T-cell (primary cell): ENCODE data around the gene NDST4. TPM values are rescaled to one million over a fixed set of nuclear protein-coding genes. Genes with fewer than 3 reads are reported as not detected.

Experiments used
- ATAC-seq, 4 experiments: fragments of 200-7000 bp in 3 of 4; fragments of 150-1000 bp in 1 of 4; cut with Tn5 transposase; replicated peaks in 1 of 4; 1 replicate in 3 of 4; 2 replicates in 1 of 4; pipeline ENCODE4 v1.10.0; 2021; ENCODE audit warnings: moderate library complexity in 3 of 4, mild to moderate bottlenecking in 2 of 4, moderate number of reproducible peaks in 1 of 4
- CTCF ChIA-PET, 2 donors: fragments of 300-600 bp; sonication (Branson Sonifier 250); formaldehyde crosslinking; loops; one replicate each; lab custom pipeline; 2022; ENCODE audit warnings: antibody characterized with exemption in 2 of 2; lab: Charles Lee
- POLR2A ChIA-PET, 2 donors: fragments of 300-600 bp; sonication (Branson Sonifier 250); formaldehyde crosslinking; loops; one replicate each; lab custom pipeline; 2022; ENCODE audit warnings: antibody characterized with exemption in 2 of 2; lab: Charles Lee
- DNase-seq, 35 experiments: peaks; one replicate each; pipeline versions ENCODE4 v3.0.0 to v3.0.0-alpha.2; 2013 to 2023
- H3K27ac ChIP-seq: one replicate; pipeline ENCODE4 v1.5.1; 2013; ENCODE audit warnings: low read length
- H3K27me3 ChIP-seq, 2 experiments: replicated peaks in 1 of 2; 1 replicate in 1 of 2; 2 replicates in 1 of 2; pipeline versions ENCODE4 v1.6.1 to v1.7.0; 2013; ENCODE audit warnings: low read length in 1 of 2, mixed read lengths in 1 of 2; ENCODE audit not compliant: control insufficient read depth in 2 of 2, insufficient read depth in 2 of 2; ENCODE audit errors: extremely low read depth in 1 of 2
- H3K36me3 ChIP-seq, 2 donors: 1 replicate in 1 of 2; 2 replicates in 1 of 2; pipeline versions ENCODE4 v1.6.1 to v1.7.0; 2013; ENCODE audit warnings: low read length in 1 of 2; ENCODE audit not compliant: control insufficient read depth in 2 of 2, insufficient read depth in 1 of 2; ENCODE audit errors: extremely low read depth in 1 of 2
- H3K4me1 ChIP-seq, 2 experiments: 1 replicate in 1 of 2; 2 replicates in 1 of 2; pipeline versions ENCODE4 v1.6.1 to v1.7.0; 2013; ENCODE audit warnings: low read length in 2 of 2, mixed read lengths in 1 of 2; ENCODE audit not compliant: insufficient read depth in 2 of 2, control insufficient read depth in 1 of 2; ENCODE audit errors: extremely low read depth in 1 of 2
- H3K4me3 ChIP-seq, 2 donors: 1 replicate in 1 of 2; 2 replicates in 1 of 2; pipeline versions ENCODE4 v1.5.1 to v1.7.0; 2013; ENCODE audit warnings: mild to moderate bottlenecking in 2 of 2, low read length in 1 of 2, moderate library complexity in 1 of 2; ENCODE audit not compliant: control insufficient read depth in 1 of 2; ENCODE audit errors: extremely low read depth in 1 of 2
- H3K9me3 ChIP-seq: 2 replicates; pipeline ENCODE4 v1.7.0; 2013
- H3K27ac Mint-ChIP-seq, 2 donors: one replicate each; pipeline ENCODE4 v1.8.0; 2020 to 2021; ENCODE audit warnings: mild to moderate bottlenecking in 2 of 2, mixed read lengths in 2 of 2
- H3K27me3 Mint-ChIP-seq, 2 donors: one replicate each; pipeline ENCODE4 v1.8.0; 2021 to 2022; ENCODE audit warnings: mixed read lengths in 2 of 2
- H3K36me3 Mint-ChIP-seq: one replicate; pipeline ENCODE4 v1.8.0; 2021; ENCODE audit warnings: mixed read lengths
- H3K4me1 Mint-ChIP-seq, 3 donors: one replicate each; pipeline ENCODE4 v1.8.0; 2020 to 2022; ENCODE audit warnings: mixed read lengths in 3 of 3, mild to moderate bottlenecking in 1 of 3
- H3K4me3 Mint-ChIP-seq, 3 donors: one replicate each; pipeline ENCODE4 v1.8.0; 2020 to 2022; ENCODE audit warnings: mild to moderate bottlenecking in 3 of 3, mixed read lengths in 3 of 3, moderate library complexity in 3 of 3
- H3K9me3 Mint-ChIP-seq, 3 donors: one replicate each; pipeline ENCODE4 v1.8.0; 2020 to 2022; ENCODE audit warnings: mixed read lengths in 3 of 3
- WGBS: methylation state at CpG from one replicate; pipeline ENCODE4 v1.1.5; 2013; ENCODE audit warnings: missing lambda C conversion rate; ENCODE audit not compliant: insufficient coverage; 5-methylcytosine and 5-hydroxymethylcytosine counted together
- total RNA-seq, 35 experiments: library from RNA in 6 of 35; stranded (reverse) in 6 of 35; fragments of 120-200 nt in 1 of 35; gene quantifications; one replicate each; pipeline versions ENCODE4 v1.2.1 to v1.2.4 and lab custom pipeline; 2013 to 2026

NDST4 gene
- total RNA-seq, 5 donors from 2014 or later (not counting 1 experiment from before 2014, with no cell fraction given), result not detected

GRCh38 chr4:115076691-115077090, 36.7 kb downstream of the NDST4 start:
- H3K4me3 Mint-ChIP-seq, result no peak overlapping the region
- H3K9me3 ChIP-seq, result no peaks in the 10 kb centered on the region
- ChIA-PET CTCF (no interaction called here), POLR2A (no interaction called here)
- H3K4me1 Mint-ChIP-seq, result no peaks in the 10 kb centered on the region
- H3K27me3 ChIP-seq, result no peaks in the 10 kb centered on the region
- H3K36me3 Mint-ChIP-seq, result no peaks in the 10 kb centered on the region
- DNase-seq, result no peak
- no peaks in the 10 kb centered on the region for H3K4me1 ChIP-seq
- peaks cover 0 to 4% (median 0%) of the 10 kb centered on the region in 3 donors for H3K9me3 Mint-ChIP-seq
- WGBS, result 80% methylated on average over 4 of the region's 7 CpGs
- no peaks in the 10 kb centered on the region for H3K27me3 Mint-ChIP-seq
- H3K27ac ChIP-seq, result no peak overlapping the region
- ATAC-seq, result no peak
- H3K4me3 ChIP-seq, result no peak overlapping the region
- no peak overlapping the region for H3K27ac Mint-ChIP-seq
- H3K36me3 ChIP-seq, result no peaks in the 10 kb centered on the region

- H3K36me3 ChIP-seq, result no peaks in the 10 kb centered on the region
- Mint-ChIP-seq H3K4me1 (no peaks in the 10 kb centered on the region), H3K27ac (no peak overlapping the region)
These were observed 54.9 kb downstream of the NDST4 start for GRCh38 chr4:115058533-115058932.

GRCh38 chr4:115054836-115055235, 58.6 kb downstream of the NDST4 start:
- no peaks in the 10 kb centered on the region for H3K27me3 Mint-ChIP-seq
- Histone ChIP-seq H3K36me3 (no peaks in the 10 kb centered on the region), H3K27me3 (no peaks in the 10 kb centered on the region), H3K4me3 (no peak overlapping the region), H3K27ac (no peak overlapping the region), H3K9me3 (no peaks in the 10 kb centered on the region), H3K4me1 (no peaks in the 10 kb centered on the region)
- no peak overlapping the region for H3K27ac Mint-ChIP-seq
- no peaks in the 10 kb centered on the region for H3K4me1 Mint-ChIP-seq
- H3K9me3 Mint-ChIP-seq, result peaks cover 0 to 5% (median 0%) of the 10 kb centered on the region in 3 donors
- 60% methylated on average over 2 of the region's 4 CpGs for WGBS
- POLR2A ChIA-PET, result no interaction called here
- CTCF ChIA-PET, result no interaction called here
- DNase-seq (no peak), ATAC-seq (no peak)
- no peak overlapping the region for H3K4me3 Mint-ChIP-seq
- no peaks in the 10 kb centered on the region for H3K36me3 Mint-ChIP-seq

More at GRCh38 chr4:115058533-115058932, 54.9 kb downstream of the NDST4 start:
- no peaks in the 10 kb centered on the region for H3K27me3 Mint-ChIP-seq
- H3K9me3 Mint-ChIP-seq, result peaks cover 0 to 5% (median 4%) of the 10 kb centered on the region in 3 donors
- no peak for ATAC-seq
- Histone ChIP-seq H3K4me3 (no peak overlapping the region), H3K27me3 (no peaks in the 10 kb centered on the region), H3K9me3 (no peaks in the 10 kb centered on the region), H3K4me1 (no peaks in the 10 kb centered on the region), H3K27ac (no peak overlapping the region)
- DNase-seq, result no peak
- WGBS, result no CpG with 5 or more reads among the region's 1 CpG
- H3K4me3 Mint-ChIP-seq, result no peak overlapping the region
- CTCF ChIA-PET, result no interaction called here
- POLR2A ChIA-PET, result no interaction called here
- H3K36me3 Mint-ChIP-seq, result no peaks in the 10 kb centered on the region

- ChIA-PET CTCF (no interaction called here), POLR2A (no interaction called here)
- Mint-ChIP-seq H3K27ac (no peak overlapping the region), H3K4me1 (no peaks in the 10 kb centered on the region), H3K9me3 (peaks cover 0 to 5% (median 0%) of the 10 kb centered on the region in 3 donors), H3K4me3 (no peak overlapping the region), H3K36me3 (no peaks in the 10 kb centered on the region), H3K27me3 (no peaks in the 10 kb centered on the region)
- Histone ChIP-seq H3K27me3 (no peaks in the 10 kb centered on the region), H3K4me1 (no peaks in the 10 kb centered on the region), H3K9me3 (no peaks in the 10 kb centered on the region), H3K27ac (no peak overlapping the region), H3K36me3 (no peaks in the 10 kb centered on the region), H3K4me3 (no peak overlapping the region)
- DNase-seq, result no peak
- WGBS, result no CpG with 5 or more reads among the region's 1 CpG
- ATAC-seq, result no peak
These were observed 60.1 kb downstream of the NDST4 start for GRCh38 chr4:115053313-115053712.

- Histone ChIP-seq H3K27ac (no peak overlapping the region), H3K9me3 (no peaks in the 10 kb centered on the region), H3K27me3 (no peaks in the 10 kb centered on the region), H3K36me3 (no peaks in the 10 kb centered on the region), H3K4me3 (no peak overlapping the region), H3K4me1 (no peaks in the 10 kb centered on the region)
- no peak for ATAC-seq
- H3K4me3 Mint-ChIP-seq, result no peak overlapping the region
- no peaks in the 10 kb centered on the region for H3K36me3 Mint-ChIP-seq
- DNase-seq, result no peak
- no CpG with 5 or more reads among the region's 3 CpGs for WGBS
- H3K27ac Mint-ChIP-seq, result no peak overlapping the region
- H3K27me3 Mint-ChIP-seq, result no peaks in the 10 kb centered on the region
- H3K4me1 Mint-ChIP-seq, result no peaks in the 10 kb centered on the region
- peaks cover 0 to 10% (median 0%) of the 10 kb centered on the region in 3 donors for H3K9me3 Mint-ChIP-seq
- POLR2A ChIA-PET, result no interaction called here
- CTCF ChIA-PET, result no interaction called here
These were observed 70.9 kb downstream of the NDST4 start for GRCh38 chr4:115042496-115042895.

GRCh38 chr4:115030281-115030680, 83.1 kb downstream of the NDST4 start:
- CTCF ChIA-PET, result no interaction called here
- Histone ChIP-seq H3K27me3 (no peaks in the 10 kb centered on the region), H3K36me3 (no peaks in the 10 kb centered on the region), H3K9me3 (no peaks in the 10 kb centered on the region), H3K4me1 (no peaks in the 10 kb centered on the region), H3K27ac (no peak overlapping the region), H3K4me3 (no peak overlapping the region)
- Mint-ChIP-seq H3K27ac (no peak overlapping the region), H3K4me3 (no peak overlapping the region), H3K27me3 (no peaks in the 10 kb centered on the region), H3K9me3 (peaks cover 0 to 5% (median 0%) of the 10 kb centered on the region in 3 donors), H3K4me1 (no peaks in the 10 kb centered on the region), H3K36me3 (no peaks in the 10 kb centered on the region)
- no peak for DNase-seq
- POLR2A ChIA-PET, result no interaction called here
- no peak for ATAC-seq
